Measurements from ENCODE around the gene WNT9A.

Gene WNT9A

DNA sequence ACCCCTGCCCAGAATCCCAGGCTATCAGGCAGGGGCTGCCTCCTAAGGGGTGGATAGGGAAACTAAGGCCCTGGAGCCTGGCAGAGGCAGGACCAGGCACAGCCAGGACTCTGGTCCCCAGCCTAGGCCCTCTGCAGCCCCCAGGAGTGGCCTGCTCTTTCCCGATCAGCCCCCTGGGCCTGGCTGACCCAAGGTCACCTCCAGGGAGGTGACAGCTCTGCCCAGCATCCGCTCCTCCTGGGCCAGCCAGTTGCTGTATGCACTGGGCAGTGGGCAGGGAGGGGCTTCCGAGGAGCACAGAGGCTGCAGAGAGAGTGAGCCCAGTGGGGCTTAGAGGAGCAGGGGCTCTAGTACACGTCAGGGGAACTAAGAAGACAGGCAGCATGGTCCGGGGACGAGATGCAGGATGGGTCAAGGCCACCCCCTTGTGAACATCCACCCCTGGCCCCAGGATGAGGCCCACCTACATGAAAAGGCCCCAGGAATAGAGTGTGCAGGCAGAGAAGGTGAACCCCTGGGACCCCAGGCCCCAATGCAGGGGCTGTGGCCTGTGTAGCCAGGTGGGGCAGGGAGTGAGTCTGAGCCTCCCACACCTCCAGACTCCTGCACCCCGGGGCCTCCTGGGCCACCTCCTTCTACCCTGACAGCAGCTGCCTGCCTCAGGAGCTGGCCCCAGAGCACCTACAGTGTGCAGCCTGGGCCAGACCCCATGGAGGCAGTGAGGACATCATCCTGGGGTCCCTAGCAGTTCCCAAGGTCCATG is 32.8 kb downstream of the WNT9A start:
- TF ChIP-seq, protein P1, sequence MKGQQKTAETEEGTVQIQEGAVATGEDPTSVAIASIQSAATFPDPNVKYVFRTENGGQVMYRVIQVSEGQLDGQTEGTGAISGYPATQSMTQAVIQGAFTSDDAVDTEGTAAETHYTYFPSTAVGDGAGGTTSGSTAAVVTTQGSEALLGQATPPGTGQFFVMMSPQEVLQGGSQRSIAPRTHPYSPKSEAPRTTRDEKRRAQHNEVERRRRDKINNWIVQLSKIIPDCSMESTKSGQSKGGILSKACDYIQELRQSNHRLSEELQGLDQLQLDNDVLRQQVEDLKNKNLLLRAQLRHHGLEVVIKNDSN (IDR thresholded peaks at IDR 0.05), result no peak

DNA sequence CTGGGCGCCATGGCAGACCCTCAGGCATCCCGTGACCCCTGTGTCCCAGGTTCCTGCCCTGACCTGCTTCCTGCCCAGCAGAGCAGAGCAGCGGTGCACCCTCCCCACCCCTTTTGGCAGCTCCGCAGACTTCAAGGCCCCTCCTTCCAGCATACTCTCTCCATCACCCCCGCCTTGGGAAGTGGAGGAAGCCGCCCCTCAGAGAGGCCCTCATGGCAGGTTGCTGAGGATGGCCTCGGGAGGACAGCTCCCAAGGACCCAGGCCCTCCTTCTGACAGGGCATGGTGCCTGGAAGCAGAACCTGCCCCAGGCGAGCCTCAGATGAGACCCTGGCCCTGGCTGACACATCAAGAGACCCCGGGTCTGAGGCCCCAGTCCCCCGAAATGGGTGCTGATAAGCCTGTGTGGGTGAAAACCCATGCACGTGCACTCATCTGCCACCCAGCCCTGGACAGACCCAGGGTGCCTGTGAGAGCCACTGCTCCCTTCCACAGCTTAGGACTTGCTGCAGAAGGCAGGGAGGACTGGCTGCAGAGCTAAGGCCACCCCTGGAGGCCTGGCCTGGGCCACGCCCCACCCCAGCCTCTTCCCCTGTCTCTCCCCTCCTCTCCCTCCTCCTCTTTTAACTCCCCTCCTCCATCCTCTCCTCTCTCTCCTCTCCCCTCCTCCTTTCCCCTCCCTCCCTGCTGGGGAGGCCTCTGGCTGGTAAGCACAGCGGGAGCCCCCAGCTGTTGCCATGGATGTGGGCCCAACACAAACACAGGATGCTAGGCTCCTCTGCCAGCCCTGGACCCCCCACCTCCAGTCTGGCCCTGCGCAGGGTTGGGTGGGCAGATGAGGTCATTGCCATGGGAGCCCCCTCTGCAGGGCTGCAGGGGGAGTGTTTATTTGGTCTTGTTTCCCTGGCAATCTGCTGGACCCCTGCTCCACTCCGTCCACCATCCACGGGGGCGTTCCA is 33.7 kb downstream of the WNT9A start:
- TF ChIP-seq TCF12 (IDR thresholded peaks at IDR 0.05; ENCODE audit: low read depth) (0 out of 2 replicates have a peak, but pooled peaks have one; percentile 9), EGR1 (IDR thresholded peaks at IDR 0.05) (no peak)

DNA sequence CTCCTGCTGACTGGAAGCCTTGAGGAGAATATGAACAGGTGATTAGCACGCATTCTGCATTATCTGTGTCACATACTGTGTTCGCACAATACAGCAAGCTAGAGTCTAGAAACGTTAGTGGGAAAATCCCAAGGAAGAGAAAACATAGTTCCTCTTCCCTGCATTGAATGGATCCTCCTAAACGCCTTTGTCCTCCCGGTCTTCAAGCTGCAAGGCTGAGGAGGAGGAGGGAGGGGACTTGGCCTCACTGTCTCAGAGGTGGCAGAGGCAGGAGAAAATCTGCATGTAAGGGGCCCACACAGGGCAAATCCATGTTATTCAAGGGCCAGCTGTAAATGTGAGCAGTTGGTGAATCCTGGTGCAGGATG is 34.4 kb downstream of the WNT9A start:
- TF ChIP-seq, protein P2, sequence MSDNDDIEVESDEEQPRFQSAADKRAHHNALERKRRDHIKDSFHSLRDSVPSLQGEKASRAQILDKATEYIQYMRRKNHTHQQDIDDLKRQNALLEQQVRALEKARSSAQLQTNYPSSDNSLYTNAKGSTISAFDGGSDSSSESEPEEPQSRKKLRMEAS (IDR thresholded peaks at IDR 0.05), result no peak
- TF ChIP-seq YY1 (IDR thresholded peaks at IDR 0.05; ENCODE audit: low read depth), result no peak
- no peak for TF ChIP-seq NFIC (IDR thresholded peaks at IDR 0.05)
- no peak for TF ChIP-seq CREB1 (IDR thresholded peaks at IDR 0.05; ENCODE audit: low read depth)
- no peak for TF ChIP-seq ZBTB7A (IDR thresholded peaks at IDR 0.05; ENCODE audit: low read depth)
- TF ChIP-seq TCF12 (IDR thresholded peaks at IDR 0.05; ENCODE audit: low read depth), result no peak
- no peak for TF ChIP-seq CEBPB (IDR thresholded peaks at IDR 0.05)
- TF ChIP-seq RAD21 (IDR thresholded peaks at IDR 0.05; ENCODE audit: low read depth), result no peak
- no peak for TF ChIP-seq TAF1 (IDR thresholded peaks at IDR 0.05; ENCODE audit: low read depth)
- TF ChIP-seq TEAD4 (IDR thresholded peaks at IDR 0.05), result no peak
- no peak for TF ChIP-seq EP300 (IDR thresholded peaks at IDR 0.05; ENCODE audit: borderline replicate concordance)
- no peak for TF ChIP-seq EGR1 (IDR thresholded peaks at IDR 0.05)
- TF ChIP-seq, protein P3, sequence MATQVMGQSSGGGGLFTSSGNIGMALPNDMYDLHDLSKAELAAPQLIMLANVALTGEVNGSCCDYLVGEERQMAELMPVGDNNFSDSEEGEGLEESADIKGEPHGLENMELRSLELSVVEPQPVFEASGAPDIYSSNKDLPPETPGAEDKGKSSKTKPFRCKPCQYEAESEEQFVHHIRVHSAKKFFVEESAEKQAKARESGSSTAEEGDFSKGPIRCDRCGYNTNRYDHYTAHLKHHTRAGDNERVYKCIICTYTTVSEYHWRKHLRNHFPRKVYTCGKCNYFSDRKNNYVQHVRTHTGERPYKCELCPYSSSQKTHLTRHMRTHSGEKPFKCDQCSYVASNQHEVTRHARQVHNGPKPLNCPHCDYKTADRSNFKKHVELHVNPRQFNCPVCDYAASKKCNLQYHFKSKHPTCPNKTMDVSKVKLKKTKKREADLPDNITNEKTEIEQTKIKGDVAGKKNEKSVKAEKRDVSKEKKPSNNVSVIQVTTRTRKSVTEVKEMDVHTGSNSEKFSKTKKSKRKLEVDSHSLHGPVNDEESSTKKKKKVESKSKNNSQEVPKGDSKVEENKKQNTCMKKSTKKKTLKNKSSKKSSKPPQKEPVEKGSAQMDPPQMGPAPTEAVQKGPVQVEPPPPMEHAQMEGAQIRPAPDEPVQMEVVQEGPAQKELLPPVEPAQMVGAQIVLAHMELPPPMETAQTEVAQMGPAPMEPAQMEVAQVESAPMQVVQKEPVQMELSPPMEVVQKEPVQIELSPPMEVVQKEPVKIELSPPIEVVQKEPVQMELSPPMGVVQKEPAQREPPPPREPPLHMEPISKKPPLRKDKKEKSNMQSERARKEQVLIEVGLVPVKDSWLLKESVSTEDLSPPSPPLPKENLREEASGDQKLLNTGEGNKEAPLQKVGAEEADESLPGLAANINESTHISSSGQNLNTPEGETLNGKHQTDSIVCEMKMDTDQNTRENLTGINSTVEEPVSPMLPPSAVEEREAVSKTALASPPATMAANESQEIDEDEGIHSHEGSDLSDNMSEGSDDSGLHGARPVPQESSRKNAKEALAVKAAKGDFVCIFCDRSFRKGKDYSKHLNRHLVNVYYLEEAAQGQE (IDR thresholded peaks at IDR 0.05; ENCODE audit: low read depth), result no peak

DNA sequence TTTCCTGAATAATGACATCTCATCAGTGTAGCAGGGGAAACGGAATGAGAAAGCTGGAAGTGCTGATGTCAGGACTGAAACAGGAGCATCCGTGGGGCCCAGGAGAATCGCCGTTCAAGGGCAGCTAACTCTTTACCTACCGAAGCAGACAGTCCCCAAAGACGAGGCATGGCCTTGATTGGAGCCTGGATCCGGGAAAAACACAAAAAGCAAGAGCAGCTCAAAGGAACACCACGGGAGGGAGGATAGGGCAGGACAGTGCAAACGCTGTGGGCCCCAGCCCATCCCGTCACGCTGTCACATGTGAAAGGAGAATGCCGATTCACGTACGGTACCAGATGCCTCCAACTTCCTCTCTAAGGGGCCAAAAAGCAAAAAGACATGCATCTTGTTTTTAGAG is 34.9 kb downstream of the WNT9A start:
- TF ChIP-seq CEBPB (IDR thresholded peaks at IDR 0.05), result no peak
- no peak for TF ChIP-seq TCF12 (IDR thresholded peaks at IDR 0.05; ENCODE audit: low read depth)
- TF ChIP-seq TAF1 (IDR thresholded peaks at IDR 0.05; ENCODE audit: low read depth), result no peak
- TF ChIP-seq, protein P3 (IDR thresholded peaks at IDR 0.05; ENCODE audit: low read depth), result no peak
- no peak for TF ChIP-seq EGR1 (IDR thresholded peaks at IDR 0.05)
- TF ChIP-seq FOXM1 (IDR thresholded peaks at IDR 0.05; ENCODE audit: borderline replicate concordance, low read depth), result no peak
- TF ChIP-seq YY1 (IDR thresholded peaks at IDR 0.05; ENCODE audit: low read depth), result no peak
- TF ChIP-seq EP300 (IDR thresholded peaks at IDR 0.05; ENCODE audit: borderline replicate concordance), result no peak
- TF ChIP-seq RAD21 (IDR thresholded peaks at IDR 0.05; ENCODE audit: low read depth), result no peak
- TF ChIP-seq CREB1 (IDR thresholded peaks at IDR 0.05; ENCODE audit: low read depth), result no peak
- TF ChIP-seq ZBTB7A (IDR thresholded peaks at IDR 0.05; ENCODE audit: low read depth), result no peak
- TF ChIP-seq NFIC (IDR thresholded peaks at IDR 0.05), result no peak
- TF ChIP-seq, protein P2 (IDR thresholded peaks at IDR 0.05), result no peak
- TF ChIP-seq, protein P1 (IDR thresholded peaks at IDR 0.05), result no peak

DNA sequence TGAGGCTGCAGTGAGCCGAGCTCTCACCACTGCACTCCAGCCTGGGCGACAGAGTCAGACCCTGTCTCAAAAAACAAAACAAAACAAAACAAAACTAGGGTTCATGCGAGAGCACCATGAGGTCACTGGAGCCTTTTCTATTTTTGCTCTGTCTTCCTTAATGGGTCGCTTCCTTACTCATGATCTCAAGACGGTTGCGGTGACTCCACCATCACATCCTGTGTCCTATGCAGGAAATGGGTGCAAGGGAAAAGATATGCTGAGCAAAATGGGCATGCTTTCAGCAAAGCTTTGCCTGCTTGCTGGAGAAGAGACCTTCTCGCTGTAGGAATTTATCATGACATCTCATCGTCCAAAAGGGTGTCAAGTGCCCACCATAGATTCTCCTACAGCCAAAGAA is 36.4 kb downstream of the WNT9A start:
- TF ChIP-seq TCF12 (IDR thresholded peaks at IDR 0.05; ENCODE audit: low read depth), result no peak
- TF ChIP-seq NFIC (IDR thresholded peaks at IDR 0.05), result no peak
- TF ChIP-seq, protein P1 (IDR thresholded peaks at IDR 0.05), result no peak
- TF ChIP-seq, protein P2 (IDR thresholded peaks at IDR 0.05), result no peak
- no peak for TF ChIP-seq RAD21 (IDR thresholded peaks at IDR 0.05; ENCODE audit: low read depth)
- no peak for TF ChIP-seq CREB1 (IDR thresholded peaks at IDR 0.05; ENCODE audit: low read depth)
- TF ChIP-seq ZBTB7A (IDR thresholded peaks at IDR 0.05; ENCODE audit: low read depth), result no peak
- no peak for TF ChIP-seq FOXM1 (IDR thresholded peaks at IDR 0.05; ENCODE audit: borderline replicate concordance, low read depth)
- no peak for TF ChIP-seq TEAD4 (IDR thresholded peaks at IDR 0.05)
- TF ChIP-seq CEBPB (IDR thresholded peaks at IDR 0.05), result no peak
- TF ChIP-seq EGR1 (IDR thresholded peaks at IDR 0.05), result no peak
